T-helper 2 cell treated with Interferon-gamma antibody and Interleukin-4, amounts not matched to agents 5 μg/mL and 100 μg/mL, for 36 hours (primary cell): Measurements from ENCODE around the gene LURAP1L.

Experiments
- DNase-seq: peaks from one replicate; pipeline ENCODE4 v3.0.0; 2021; ENCODE audit warnings: low spot score
- H3K27ac Mint-ChIP-seq: one replicate; pipeline ENCODE4 v1.8.0; 2021; ENCODE audit warnings: mild to moderate bottlenecking, mixed read lengths
- H3K27me3 Mint-ChIP-seq: one replicate; pipeline ENCODE4 v1.8.0; 2021; ENCODE audit warnings: low read depth, mixed read lengths
- H3K36me3 Mint-ChIP-seq: one replicate; pipeline ENCODE4 v1.8.0; 2021; ENCODE audit warnings: low read depth, mixed read lengths
- H3K4me1 Mint-ChIP-seq: one replicate; pipeline ENCODE4 v1.8.0; 2021; ENCODE audit warnings: low read depth, mixed read lengths
- H3K4me3 Mint-ChIP-seq: one replicate; pipeline ENCODE4 v1.8.0; 2022; ENCODE audit warnings: mild to moderate bottlenecking, moderate library complexity, mixed read lengths
- H3K9me3 Mint-ChIP-seq: one replicate; pipeline ENCODE4 v1.8.0; 2021; ENCODE audit warnings: mixed read lengths

The LURAP1L gene

GRCh38 chr9:12764150-12764549, 10.7 kb upstream of the LURAP1L start:
- Mint-ChIP-seq H3K27me3 (no peaks in the 10 kb centered on the region), H3K4me3 (no peak overlapping the region), H3K27ac (no peak overlapping the region), H3K4me1 (no peaks in the 10 kb centered on the region), H3K9me3 (peaks cover 13% of the 10 kb centered on the region), H3K36me3 (no peaks in the 10 kb centered on the region)
- no peak for DNase-seq

- Mint-ChIP-seq H3K36me3 (no peaks in the 10 kb centered on the region), H3K27ac (no peak overlapping the region), H3K27me3 (no peaks in the 10 kb centered on the region), H3K9me3 (peaks cover 13% of the 10 kb centered on the region), H3K4me3 (no peak overlapping the region), H3K4me1 (no peaks in the 10 kb centered on the region)
- DNase-seq, result no peak
Measured at GRCh38 chr9:12765088-12765798, 9.6 kb upstream of the LURAP1L start.

GRCh38 chr9:12766357-12766756, 8.5 kb upstream of the LURAP1L start:
- H3K27ac Mint-ChIP-seq, result no peak overlapping the region
- no peaks in the 10 kb centered on the region for H3K27me3 Mint-ChIP-seq
- H3K4me3 Mint-ChIP-seq, result no peak overlapping the region
- H3K36me3 Mint-ChIP-seq, result no peaks in the 10 kb centered on the region
- DNase-seq, result no peak
- H3K9me3 Mint-ChIP-seq, result peaks cover 8% of the 10 kb centered on the region
- H3K4me1 Mint-ChIP-seq, result no peaks in the 10 kb centered on the region

GRCh38 chr9:12770261-12770660, 4.6 kb upstream of the LURAP1L start:
- no peak overlapping the region for H3K4me3 Mint-ChIP-seq
- H3K27ac Mint-ChIP-seq, result no peak overlapping the region
- H3K27me3 Mint-ChIP-seq, result peaks cover 7% of the 10 kb centered on the region
- DNase-seq, result no peak
- H3K36me3 Mint-ChIP-seq, result no peaks in the 10 kb centered on the region
- no peaks in the 10 kb centered on the region for H3K9me3 Mint-ChIP-seq
- H3K4me1 Mint-ChIP-seq, result peaks cover 1% of the 10 kb centered on the region

- Mint-ChIP-seq H3K27ac (no peak overlapping the region), H3K36me3 (no peaks in the 10 kb centered on the region), H3K27me3 (peaks cover 21% of the 10 kb centered on the region), H3K4me3 (no peak overlapping the region), H3K4me1 (peaks cover 5% of the 10 kb centered on the region), H3K9me3 (no peaks in the 10 kb centered on the region)
- no peak for DNase-seq
Measured at GRCh38 chr9:12771891-12772290, 2.9 kb upstream of the LURAP1L start.

GRCh38 chr9:12773562-12773961, 1.3 kb upstream of the LURAP1L start:
- Mint-ChIP-seq H3K27me3 (peaks cover 24% of the 10 kb centered on the region), H3K36me3 (no peaks in the 10 kb centered on the region), H3K9me3 (no peaks in the 10 kb centered on the region), H3K4me1 (peaks cover 5% of the 10 kb centered on the region), H3K27ac (no peak overlapping the region), H3K4me3 (no peak overlapping the region)
- DNase-seq, result no peak

GRCh38 chr9:12775679-12776512, 1.1 kb downstream of the LURAP1L start:
- H3K4me3 Mint-ChIP-seq, result peak overlapping the region; percentile 77
- no peak for DNase-seq
- H3K4me1 Mint-ChIP-seq, result peaks cover 5% of the 10 kb centered on the region
- peaks cover 24% of the 10 kb centered on the region for H3K27me3 Mint-ChIP-seq
- no peaks in the 10 kb centered on the region for H3K9me3 Mint-ChIP-seq
- no peak overlapping the region for H3K27ac Mint-ChIP-seq
- H3K36me3 Mint-ChIP-seq, result no peaks in the 10 kb centered on the region

GRCh38 chr9:12776513-12777055, 1.8 kb downstream of the LURAP1L start:
- DNase-seq, result no peak
- H3K27ac Mint-ChIP-seq, result no peak overlapping the region
- H3K4me3 Mint-ChIP-seq, result peak overlapping the region; percentile 77
- no peaks in the 10 kb centered on the region for H3K9me3 Mint-ChIP-seq
- no peaks in the 10 kb centered on the region for H3K36me3 Mint-ChIP-seq
- peaks cover 24% of the 10 kb centered on the region for H3K27me3 Mint-ChIP-seq
- peaks cover 5% of the 10 kb centered on the region for H3K4me1 Mint-ChIP-seq

- Mint-ChIP-seq H3K36me3 (no peaks in the 10 kb centered on the region), H3K9me3 (no peaks in the 10 kb centered on the region), H3K4me3 (no peak overlapping the region), H3K27me3 (peaks cover 24% of the 10 kb centered on the region), H3K4me1 (peaks cover 5% of the 10 kb centered on the region), H3K27ac (no peak overlapping the region)
- no peak for DNase-seq
Measured at GRCh38 chr9:12777121-12778022, 2.6 kb downstream of the LURAP1L start.

- DNase-seq, result no peak
- Mint-ChIP-seq H3K4me1 (peaks cover 5% of the 10 kb centered on the region), H3K27me3 (peaks cover 24% of the 10 kb centered on the region), H3K36me3 (no peaks in the 10 kb centered on the region), H3K27ac (no peak overlapping the region), H3K9me3 (no peaks in the 10 kb centered on the region), H3K4me3 (no peak overlapping the region)
Measured at GRCh38 chr9:12778389-12778788, 3.6 kb downstream of the LURAP1L start.

- DNase-seq, result no peak
- no peaks in the 10 kb centered on the region for H3K36me3 Mint-ChIP-seq
- H3K9me3 Mint-ChIP-seq, result no peaks in the 10 kb centered on the region
- H3K27ac Mint-ChIP-seq, result no peak overlapping the region
- no peak overlapping the region for H3K4me3 Mint-ChIP-seq
- peaks cover 1% of the 10 kb centered on the region for H3K4me1 Mint-ChIP-seq
- H3K27me3 Mint-ChIP-seq, result peaks cover 9% of the 10 kb centered on the region
Measured at GRCh38 chr9:12781226-12781733, 6.5 kb downstream of the LURAP1L start.

- Mint-ChIP-seq H3K27ac (no peak overlapping the region), H3K9me3 (no peaks in the 10 kb centered on the region), H3K4me3 (no peak overlapping the region), H3K36me3 (no peaks in the 10 kb centered on the region), H3K27me3 (no peaks in the 10 kb centered on the region), H3K4me1 (no peaks in the 10 kb centered on the region)
- no peak for DNase-seq
Measured at GRCh38 chr9:12783767-12784460, 9.1 kb downstream of the LURAP1L start.
